KMS-11 (cell line): ENCODE results near the gene HMOX1.

Experiments used
- H2AFZ ChIP-seq: fragments of 200-600 bp; sonication (generic); 2 replicates; pipeline ENCODE4 v1.6.1; 2016; ENCODE audit warnings: antibody characterized with exemption, mixed run types, low read depth
- H3K27ac ChIP-seq: fragments of 200-600 bp; sonication (generic); 2 replicates; pipeline ENCODE4 v1.6.1; 2016; ENCODE audit warnings: mild to moderate bottlenecking, mixed run types
- H3K27me3 ChIP-seq: fragments of 200-600 bp; sonication (generic); 2 replicates; pipeline ENCODE4 v1.6.1; 2017; ENCODE audit warnings: mild to moderate bottlenecking, low read depth, mixed run types, moderate library complexity; ENCODE audit not compliant: insufficient read depth
- H3K36me3 ChIP-seq: fragments of 200-600 bp; sonication (generic); 2 replicates; pipeline ENCODE4 v1.6.1; 2017; ENCODE audit warnings: mild to moderate bottlenecking, mixed run types; ENCODE audit not compliant: insufficient read depth
- H3K4me1 ChIP-seq: fragments of 200-600 bp; sonication (generic); 2 replicates; pipeline ENCODE4 v1.6.1; 2016; ENCODE audit warnings: mild to moderate bottlenecking, low read depth, mixed run types; ENCODE audit not compliant: poor library complexity, severe bottlenecking
- H3K4me2 ChIP-seq: fragments of 200-600 bp; sonication (generic); 2 replicates; pipeline ENCODE4 v1.7.0; 2016; ENCODE audit warnings: mild to moderate bottlenecking, mixed run types
- H3K4me3 ChIP-seq: fragments of 200-600 bp; sonication (generic); IDR thresholded peaks from 2 replicates; pipeline ENCODE4 v1.6.1; 2017; ENCODE audit warnings: low read depth, low read length, mixed read lengths; ENCODE audit not compliant: insufficient read depth
- H3K79me2 ChIP-seq: fragments of 200-600 bp; sonication (generic); 2 replicates; pipeline ENCODE4 v1.6.1; 2016; ENCODE audit warnings: low read depth, mixed run types; ENCODE audit not compliant: insufficient read depth
- H3K9ac ChIP-seq: fragments of 200-600 bp; sonication (generic); 2 replicates; pipeline ENCODE4 v1.6.1; 2016; ENCODE audit warnings: mild to moderate bottlenecking, mixed run types
- H4K20me1 ChIP-seq: fragments of 200-600 bp; sonication (generic); 2 replicates; pipeline ENCODE4 v1.6.1; 2016; ENCODE audit warnings: mild to moderate bottlenecking, mixed run types; ENCODE audit not compliant: insufficient read depth
- TF ChIP-seq, protein P1 (sequence below): fragments of 200-600 bp; sonication (generic); conservative IDR thresholded peaks from 2 replicates; pipeline ENCODE4 v1.6.1; 2017; ENCODE audit warnings: low read depth, mild to moderate bottlenecking, antibody characterized with exemption, low read length, moderate library complexity, mixed read lengths

Gene HMOX1

DNA sequence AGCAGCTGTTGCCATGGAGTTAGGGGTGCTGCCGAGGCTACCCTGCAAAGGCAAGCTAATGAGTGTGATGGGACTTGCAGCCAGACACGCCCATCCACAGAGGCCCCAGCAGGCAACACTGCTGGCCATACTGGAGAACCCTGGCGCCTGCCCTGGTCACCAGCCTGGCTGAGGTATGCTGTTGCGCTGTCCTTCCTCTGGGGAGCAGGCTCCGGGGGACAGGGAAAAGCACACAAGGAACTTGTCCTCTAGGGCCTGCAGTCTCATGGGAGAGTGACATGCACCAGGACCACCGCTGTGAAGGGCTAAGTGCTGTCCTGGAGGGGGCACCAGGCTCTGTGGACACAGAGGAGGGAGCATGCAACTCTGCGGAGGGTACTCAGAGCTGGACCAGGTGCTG is 45.4 kb upstream of the HMOX1 start:
- TF ChIP-seq, protein P1, sequence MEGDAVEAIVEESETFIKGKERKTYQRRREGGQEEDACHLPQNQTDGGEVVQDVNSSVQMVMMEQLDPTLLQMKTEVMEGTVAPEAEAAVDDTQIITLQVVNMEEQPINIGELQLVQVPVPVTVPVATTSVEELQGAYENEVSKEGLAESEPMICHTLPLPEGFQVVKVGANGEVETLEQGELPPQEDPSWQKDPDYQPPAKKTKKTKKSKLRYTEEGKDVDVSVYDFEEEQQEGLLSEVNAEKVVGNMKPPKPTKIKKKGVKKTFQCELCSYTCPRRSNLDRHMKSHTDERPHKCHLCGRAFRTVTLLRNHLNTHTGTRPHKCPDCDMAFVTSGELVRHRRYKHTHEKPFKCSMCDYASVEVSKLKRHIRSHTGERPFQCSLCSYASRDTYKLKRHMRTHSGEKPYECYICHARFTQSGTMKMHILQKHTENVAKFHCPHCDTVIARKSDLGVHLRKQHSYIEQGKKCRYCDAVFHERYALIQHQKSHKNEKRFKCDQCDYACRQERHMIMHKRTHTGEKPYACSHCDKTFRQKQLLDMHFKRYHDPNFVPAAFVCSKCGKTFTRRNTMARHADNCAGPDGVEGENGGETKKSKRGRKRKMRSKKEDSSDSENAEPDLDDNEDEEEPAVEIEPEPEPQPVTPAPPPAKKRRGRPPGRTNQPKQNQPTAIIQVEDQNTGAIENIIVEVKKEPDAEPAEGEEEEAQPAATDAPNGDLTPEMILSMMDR = no peak
- Histone ChIP-seq H3K36me3 (no peaks in the 10 kb centered on the region), H3K9ac (no peak overlapping the region), H3K27ac (no peak overlapping the region), H3K4me2 (no peak overlapping the region), H3K4me3 (no peak overlapping the region), H3K79me2 (no peaks in the 10 kb centered on the region), H2AFZ (no peak overlapping the region), H3K4me1 (peaks cover 15% of the 10 kb centered on the region), H3K27me3 (no peaks in the 10 kb centered on the region), H4K20me1 (no peaks in the 10 kb centered on the region)

DNA sequence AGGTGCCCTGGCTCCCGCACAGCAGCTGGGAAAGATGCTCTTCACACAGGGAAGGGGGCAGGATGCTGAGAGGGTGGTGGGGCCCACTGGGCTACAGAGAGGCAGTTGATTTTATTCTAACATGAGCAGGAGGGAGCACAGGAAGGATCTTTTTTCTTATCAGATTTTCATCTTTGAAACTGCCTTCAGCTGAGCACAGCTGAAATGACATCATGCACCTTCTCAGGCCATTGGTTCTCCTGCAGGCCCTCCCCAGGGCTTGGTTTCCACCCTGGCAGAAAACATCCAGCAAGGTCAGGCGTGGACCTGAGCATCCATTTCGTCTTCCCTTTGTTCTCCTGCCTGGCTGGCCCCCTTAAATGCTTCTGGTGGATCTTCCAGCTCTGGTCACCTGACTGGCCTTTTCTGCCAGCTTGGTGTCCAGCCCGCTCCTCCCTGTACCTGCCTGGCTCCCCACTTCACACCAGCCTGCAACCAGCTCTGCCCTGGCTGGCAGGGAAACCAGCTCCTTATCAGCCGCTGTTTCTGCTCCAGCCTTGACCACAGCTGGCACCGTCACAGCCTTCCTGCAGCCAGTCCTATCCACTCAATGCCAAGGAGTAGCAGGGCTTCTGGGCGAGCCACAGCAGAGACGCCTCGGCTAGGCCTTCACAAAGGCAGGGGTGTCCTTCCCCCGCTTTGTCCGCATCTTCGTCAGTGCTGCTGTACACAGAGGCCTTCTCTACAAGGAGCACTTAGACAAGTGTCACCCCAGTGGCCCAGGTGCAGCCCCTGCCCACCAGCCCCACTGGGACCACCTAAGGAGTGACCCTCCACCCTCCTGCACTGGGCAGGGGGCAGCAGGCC is 44.7 kb upstream of the HMOX1 start:
- Histone ChIP-seq H3K4me1 (peaks cover 12% of the 10 kb centered on the region), H3K27ac (no peak overlapping the region), H3K36me3 (no peaks in the 10 kb centered on the region), H3K79me2 (no peaks in the 10 kb centered on the region), H3K4me2 (no peak overlapping the region), H2AFZ (no peak overlapping the region), H3K4me3 (no peak overlapping the region), H3K27me3 (no peaks in the 10 kb centered on the region), H3K9ac (no peak overlapping the region), H4K20me1 (no peaks in the 10 kb centered on the region)
- TF ChIP-seq, protein P1 = no peak

- Histone ChIP-seq H3K27me3 (no peaks in the 10 kb centered on the region), H3K4me2 (no peak overlapping the region), H3K36me3 (no peaks in the 10 kb centered on the region), H3K27ac (no peak overlapping the region), H3K4me3 (no peak overlapping the region), H3K79me2 (no peaks in the 10 kb centered on the region), H3K4me1 (peaks cover 12% of the 10 kb centered on the region), H3K9ac (no peak overlapping the region), H4K20me1 (no peaks in the 10 kb centered on the region), H2AFZ (no peak overlapping the region)
- TF ChIP-seq, protein P1 = no peak
These were observed 43.0 kb upstream of the HMOX1 start for GRCh38 chr22:35337932-35338331.

- Histone ChIP-seq H3K9ac (no peak overlapping the region), H3K36me3 (no peaks in the 10 kb centered on the region), H3K27ac (no peak overlapping the region), H3K4me2 (no peak overlapping the region), H3K4me3 (no peak overlapping the region), H3K79me2 (no peaks in the 10 kb centered on the region), H4K20me1 (no peaks in the 10 kb centered on the region), H3K4me1 (peaks cover 41% of the 10 kb centered on the region), H2AFZ (no peak overlapping the region), H3K27me3 (no peaks in the 10 kb centered on the region)
- TF ChIP-seq, protein P1 = no peak
These were observed 39.6 kb upstream of the HMOX1 start for GRCh38 chr22:35341090-35341874.
